Left lung (tissue), 10 donors: ENCODE measurements around the gene CRACDL. TPM values are rescaled to one million over a fixed set of nuclear protein-coding genes. Genes with fewer than 3 reads are reported as not detected.

ENCODE experiments used
- ATAC-seq: fragments of 200-7000 bp; cut with Tn5 transposase; one replicate; pipeline ENCODE4 v1.9.1; 2020; ENCODE audit warnings: moderate library complexity
- DNase-seq, 4 donors: peaks; one replicate each; pipeline ENCODE4 v3.0.0-alpha.2; 2013 to 2020
- H3K27ac ChIP-seq, 2 donors: fragments of 200-600 bp; sonication (generic) in 1 of 2; one replicate each; pipeline versions ENCODE4 v1.5.0 to v1.8.0; 2020 to 2021
- H3K27me3 ChIP-seq, 2 donors: fragments of 200-600 bp; sonication (generic) in 1 of 2; one replicate each; pipeline versions ENCODE4 v1.5.0 to v1.8.0; 2020 to 2021
- H3K36me3 ChIP-seq, 2 donors: fragments of 200-600 bp; sonication (generic) in 1 of 2; one replicate each; pipeline versions ENCODE4 v1.5.0 to v1.8.0; 2020 to 2021
- H3K4me1 ChIP-seq, 2 donors: fragments of 200-600 bp; one replicate each; pipeline ENCODE4 v1.8.0; 2021
- H3K4me3 ChIP-seq, 2 donors: fragments of 200-600 bp; sonication (generic) in 1 of 2; one replicate each; pipeline versions ENCODE4 v1.5.0 to v1.8.0; 2020 to 2021; ENCODE audit warnings: mild to moderate bottlenecking in 1 of 2
- H3K9me3 ChIP-seq, 2 donors: fragments of 200-600 bp; sonication (generic) in 1 of 2; one replicate each; pipeline versions ENCODE4 v1.5.0 to v1.8.0; 2020 to 2021
- intact Hi-C, 2 donors: fragments of 100-400 bp; cut with DNase I; formaldehyde crosslinking; loops; one replicate each; pipeline versions ENCODE4 v1.11.2 to v1.14.2; 2022
- polyA plus RNA-seq, 6 donors: library from polyadenylated mRNA; unstranded; fragments of 120-200 nt; gene quantifications; one replicate each; pipeline ENCODE4 v1.2.1, GENCODE V29; 2013; ENCODE audit not compliant: insufficient read length in 6 of 6
- total RNA-seq, 2 donors: library from RNA; stranded (reverse); fragmentation: NEBNext Ultra II Directional; extraction: Animal tissue kit (Norgen Biotek cat#: 25700); gene quantifications; one replicate each; pipeline ENCODE4 v1.2.1, GENCODE V29; 2021
- TF ChIP-seq, protein P1 (sequence below), 2 donors: fragments of 200-600 bp; sonication (generic) in 1 of 2; IDR thresholded peaks; one replicate each; pipeline versions ENCODE4 v1.5.0 to v1.8.0; 2021; ENCODE audit warnings: antibody characterized with exemption in 2 of 2
- donor health status: DM: no; HTN: yes; CAD: no.
- donor health status: DM: no; HTN: no; CAD: no.

CRACDL gene
- total and polyA plus RNA-seq, 8 donors: 4.0 to 15.2 (median 6.0) TPM

- intact Hi-C loops: no loop called here
- no peaks in the 10 kb centered on the region for H3K4me1 ChIP-seq
- H3K36me3 ChIP-seq: no peaks in the 10 kb centered on the region
- no peak overlapping the region for H3K4me3 ChIP-seq
- DNase-seq: no peak
- TF ChIP-seq, protein P1, sequence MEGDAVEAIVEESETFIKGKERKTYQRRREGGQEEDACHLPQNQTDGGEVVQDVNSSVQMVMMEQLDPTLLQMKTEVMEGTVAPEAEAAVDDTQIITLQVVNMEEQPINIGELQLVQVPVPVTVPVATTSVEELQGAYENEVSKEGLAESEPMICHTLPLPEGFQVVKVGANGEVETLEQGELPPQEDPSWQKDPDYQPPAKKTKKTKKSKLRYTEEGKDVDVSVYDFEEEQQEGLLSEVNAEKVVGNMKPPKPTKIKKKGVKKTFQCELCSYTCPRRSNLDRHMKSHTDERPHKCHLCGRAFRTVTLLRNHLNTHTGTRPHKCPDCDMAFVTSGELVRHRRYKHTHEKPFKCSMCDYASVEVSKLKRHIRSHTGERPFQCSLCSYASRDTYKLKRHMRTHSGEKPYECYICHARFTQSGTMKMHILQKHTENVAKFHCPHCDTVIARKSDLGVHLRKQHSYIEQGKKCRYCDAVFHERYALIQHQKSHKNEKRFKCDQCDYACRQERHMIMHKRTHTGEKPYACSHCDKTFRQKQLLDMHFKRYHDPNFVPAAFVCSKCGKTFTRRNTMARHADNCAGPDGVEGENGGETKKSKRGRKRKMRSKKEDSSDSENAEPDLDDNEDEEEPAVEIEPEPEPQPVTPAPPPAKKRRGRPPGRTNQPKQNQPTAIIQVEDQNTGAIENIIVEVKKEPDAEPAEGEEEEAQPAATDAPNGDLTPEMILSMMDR (IDR thresholded peaks at IDR 0.05): no peak
- no peak overlapping the region for H3K27ac ChIP-seq
- ATAC-seq: no peak
- peaks cover 0 to 18% of the 10 kb centered on the region in 2 donors for H3K9me3 ChIP-seq
- H3K27me3 ChIP-seq: no peaks in the 10 kb centered on the region
Observed at GRCh38 chr2:98891591-98891990, 44.4 kb downstream of the CRACDL start.

DNA sequence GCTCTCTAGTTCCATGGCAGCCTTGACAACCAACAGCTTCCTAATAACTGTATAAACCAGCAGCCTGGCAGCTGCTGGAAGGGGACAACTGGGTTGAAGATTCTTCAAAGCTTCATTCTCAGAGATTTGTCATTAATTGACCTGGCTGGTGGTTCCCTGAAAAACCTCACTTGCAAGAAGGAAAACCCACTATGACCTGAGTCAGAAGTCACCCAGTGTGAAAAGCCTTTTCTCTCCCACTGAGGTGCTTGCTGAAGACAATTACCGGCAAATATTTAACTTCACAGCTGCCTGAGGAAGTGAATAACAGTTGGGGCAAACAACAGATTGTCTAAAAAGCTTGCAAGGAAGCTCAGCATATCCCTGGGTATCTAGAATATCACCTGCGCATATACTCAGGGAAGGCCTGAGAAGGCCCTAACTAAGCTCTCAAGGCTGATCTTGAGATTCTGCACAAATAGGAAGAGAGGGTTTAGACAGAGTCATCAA, 49.9 kb downstream of the CRACDL start:
- Histone ChIP-seq H3K27ac (no peak overlapping the region), H3K4me3 (no peak overlapping the region), H3K36me3 (no peaks in the 10 kb centered on the region), H3K27me3 (no peaks in the 10 kb centered on the region), H3K4me1 (no peaks in the 10 kb centered on the region), H3K9me3 (peaks cover 0 to 31% of the 10 kb centered on the region in 2 donors)
- TF ChIP-seq, protein P1 (IDR thresholded peaks at IDR 0.05): no peak
- ATAC-seq: no peak
- intact Hi-C loops: no loop called here
- no peak for DNase-seq

DNA sequence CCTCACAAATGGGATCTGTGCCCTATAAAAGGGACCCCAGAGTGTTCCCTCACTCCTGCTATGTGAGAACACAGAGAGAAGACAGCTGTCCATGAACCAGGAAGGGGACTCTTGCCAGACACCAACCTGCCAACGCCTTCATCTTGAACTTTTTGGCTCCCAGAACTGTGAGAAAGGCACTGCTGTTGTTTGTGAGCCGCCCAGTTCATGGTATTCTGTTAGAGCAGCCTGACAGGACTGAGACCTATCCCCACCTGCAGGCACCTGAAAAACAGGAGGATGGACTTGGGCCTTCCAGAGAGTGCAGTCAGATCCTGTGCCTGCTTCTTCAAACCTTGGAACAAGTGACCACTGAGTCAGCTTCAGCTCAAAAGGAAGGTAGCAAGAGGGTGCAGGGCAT, 51.4 kb downstream of the CRACDL start:
- Histone ChIP-seq H3K27me3 (no peaks in the 10 kb centered on the region), H3K4me3 (no peak overlapping the region), H3K4me1 (no peaks in the 10 kb centered on the region), H3K27ac (no peak overlapping the region), H3K9me3 (peaks cover 0 to 31% of the 10 kb centered on the region in 2 donors), H3K36me3 (no peaks in the 10 kb centered on the region)
- ATAC-seq (no peak), DNase-seq (no peak)
- TF ChIP-seq, protein P1 (IDR thresholded peaks at IDR 0.05): no peak
- intact Hi-C loops: no loop called here

GRCh38 chr2:98883780-98884211, 52.2 kb downstream of the CRACDL start:
- Histone ChIP-seq H3K9me3 (peaks cover 0 to 31% of the 10 kb centered on the region in 2 donors), H3K4me3 (no peak overlapping the region), H3K27ac (no peak overlapping the region), H3K36me3 (no peaks in the 10 kb centered on the region), H3K27me3 (no peaks in the 10 kb centered on the region), H3K4me1 (no peaks in the 10 kb centered on the region)
- intact Hi-C loops: no loop called here
- ATAC-seq (no peak), DNase-seq (no peak)
- TF ChIP-seq, protein P1 (IDR thresholded peaks at IDR 0.05): no peak

DNA sequence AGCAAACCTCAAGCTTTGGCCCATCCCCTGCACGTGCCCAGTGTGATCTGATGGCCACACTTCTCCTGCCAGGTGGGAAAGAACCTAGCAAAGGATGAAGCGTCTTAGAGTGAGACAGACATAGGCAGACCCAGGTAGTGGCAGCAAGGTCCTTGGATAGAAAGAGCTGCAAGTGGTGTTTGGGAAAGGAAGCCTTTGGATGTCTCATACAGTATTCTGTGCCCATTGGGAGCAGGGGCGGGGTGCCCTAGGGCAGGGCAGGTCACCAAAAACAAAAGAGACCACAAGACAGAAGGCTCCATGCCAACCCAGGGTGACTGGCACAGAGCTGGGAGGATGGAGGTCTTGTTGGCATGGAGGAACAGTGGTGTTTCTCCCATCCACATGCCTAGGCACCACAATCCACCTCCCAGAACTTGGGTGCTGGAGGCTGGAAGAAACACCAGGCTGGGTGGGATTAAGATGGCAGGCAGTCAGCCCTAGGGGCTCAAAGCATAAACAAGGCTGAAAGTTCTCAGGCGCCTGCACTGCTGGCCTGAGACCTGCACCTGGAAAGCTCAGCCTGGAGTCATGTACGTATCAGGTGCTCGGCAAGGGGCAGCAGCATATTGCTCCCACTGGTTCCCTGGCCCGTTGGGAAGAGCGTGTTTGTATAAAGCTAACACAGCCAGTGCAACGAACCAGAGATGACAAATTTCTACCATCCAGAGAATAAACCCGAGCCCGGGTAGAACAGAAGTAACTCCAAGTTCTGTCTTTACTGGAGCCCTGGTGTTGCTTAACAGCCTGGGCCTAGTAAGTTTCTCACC, 52.9 kb downstream of the CRACDL start:
- no peak overlapping the region for H3K27ac ChIP-seq
- intact Hi-C loops: no loop called here
- peaks cover 0 to 28% of the 10 kb centered on the region in 2 donors for H3K9me3 ChIP-seq
- no peak overlapping the region for H3K4me3 ChIP-seq
- H3K4me1 ChIP-seq: no peaks in the 10 kb centered on the region
- TF ChIP-seq, protein P1 (IDR thresholded peaks at IDR 0.05): no peak
- no peaks in the 10 kb centered on the region for H3K36me3 ChIP-seq
- ATAC-seq (no peak), DNase-seq (no peak)
- H3K27me3 ChIP-seq: no peaks in the 10 kb centered on the region
